ENCODE data around the gene CD300H. TPM values are rescaled to one million over a fixed set of nuclear protein-coding genes. Genes with fewer than 3 reads are reported as not detected.

CD300H gene
- polyA plus RNA-seq, 3 donors: 57.9 to 148 (median 84.7) TPM

DNA sequence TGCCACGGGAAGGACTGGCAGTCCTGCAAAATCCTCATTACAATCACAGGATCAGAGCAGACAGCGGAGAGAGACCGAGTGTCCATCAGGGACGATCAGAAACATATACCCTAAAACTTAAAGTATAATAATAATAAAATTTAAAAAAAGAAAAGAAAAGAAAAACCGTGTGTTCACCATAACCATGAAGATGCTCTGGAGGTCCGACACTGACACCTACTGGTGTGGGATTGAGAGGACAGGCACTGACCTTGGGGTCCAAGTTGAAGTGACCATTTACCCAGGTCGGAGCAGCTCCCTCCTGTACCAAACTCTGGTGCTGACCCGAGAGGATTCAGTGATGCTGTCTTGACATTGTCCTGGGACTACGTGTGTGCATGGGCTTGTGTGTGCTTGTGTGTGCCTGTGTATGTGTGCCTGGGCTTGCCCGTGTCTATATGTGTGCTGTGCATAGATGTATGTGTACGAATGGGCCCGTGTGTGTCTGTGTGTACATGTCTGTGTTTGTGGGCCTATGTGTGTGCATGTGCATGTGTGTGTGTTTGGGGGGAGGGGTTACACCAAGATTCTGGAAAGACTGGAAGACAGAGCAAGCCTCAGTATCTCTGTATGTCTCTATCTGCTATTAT, 34.7 kb upstream of the CD300H start:
- Histone ChIP-seq H3K36me3 (replicated peaks in 1 of 2; ENCODE audit: control insufficient read depth in 1 of 2, insufficient read depth in 2 of 2, low read length in 2 of 2) (peaks cover 4 to 6% of the 10 kb centered on the region in 2 donors), H3K27ac (ENCODE audit: low read depth in 1 of 2, low read length in 2 of 2) (peak overlapping the region; percentile 43 to 74), H3K4me3 (replicated peaks in 1 of 3; ENCODE audit: low read depth in 2 of 3, low read length in 3 of 3) (peak overlapping the region in 2 of 3 experiments; percentile 10 to 60), H3K4me2 (replicated peaks; ENCODE audit: extremely low read depth, low read length, poor library complexity, severe bottlenecking) (peak overlapping the region; percentile 67), H3K9me3 (replicated peaks in 1 of 2; ENCODE audit: control insufficient read depth in 1 of 2, insufficient read depth in 1 of 2, low read length in 2 of 2) (no peaks in the 10 kb centered on the region), H2AFZ (ENCODE audit: insufficient read depth, low read depth, low read length, poor library complexity, severe bottlenecking) (no peak overlapping the region), H3K9ac (ENCODE audit: insufficient read depth, low read length, poor library complexity, severe bottlenecking) (peak overlapping the region; percentile 34), H3K79me2 (ENCODE audit: insufficient read depth, low read length) (no peaks in the 10 kb centered on the region), H3K4me1 (ENCODE audit: control insufficient read depth in 1 of 2, insufficient read depth in 2 of 2, low read length in 2 of 2) (peaks cover 98 to 100% of the 10 kb centered on the region in 2 donors), H3K27me3 (ENCODE audit: control insufficient read depth in 2 of 2, insufficient read depth in 2 of 2, low read length in 2 of 2) (no peaks in the 10 kb centered on the region), H4K20me1 (ENCODE audit: insufficient read depth, low read length) (no peaks in the 10 kb centered on the region)
- TF ChIP-seq CTCF (IDR thresholded peaks at IDR 0.05): peak; percentile 92
- WGBS (ENCODE audit: insufficient coverage): 67% methylated on average over 6 of the region's 12 CpGs
- Mint-ChIP-seq H3K9me3 (peaks cover 0 to 5% (median 1%) of the 10 kb centered on the region in 7 donors), H3K36me3 (peaks cover 18 to 33% of the 10 kb centered on the region in 2 donors), H3K4me3 (peak overlapping the region; percentile 25 to 87), H3K27ac (peak overlapping the region; percentile 75 to 95 (median 87)), H3K27me3 (ENCODE audit: low read depth in 3 of 3) (peaks cover 0 to 15% (median 0%) of the 10 kb centered on the region in 3 donors), H3K4me1 (peaks cover 98% of the 10 kb centered on the region)
- DNase-seq: peak; percentile 58 to 67 (median 65)
- intact Hi-C loops (cut with micrococcal nuclease): loop anchor here in 1 of 2 donors (5.0 kb wide), 2 partner anchors 40 to 225 kb away; no protein-coding TSS in a partner anchor

DNA sequence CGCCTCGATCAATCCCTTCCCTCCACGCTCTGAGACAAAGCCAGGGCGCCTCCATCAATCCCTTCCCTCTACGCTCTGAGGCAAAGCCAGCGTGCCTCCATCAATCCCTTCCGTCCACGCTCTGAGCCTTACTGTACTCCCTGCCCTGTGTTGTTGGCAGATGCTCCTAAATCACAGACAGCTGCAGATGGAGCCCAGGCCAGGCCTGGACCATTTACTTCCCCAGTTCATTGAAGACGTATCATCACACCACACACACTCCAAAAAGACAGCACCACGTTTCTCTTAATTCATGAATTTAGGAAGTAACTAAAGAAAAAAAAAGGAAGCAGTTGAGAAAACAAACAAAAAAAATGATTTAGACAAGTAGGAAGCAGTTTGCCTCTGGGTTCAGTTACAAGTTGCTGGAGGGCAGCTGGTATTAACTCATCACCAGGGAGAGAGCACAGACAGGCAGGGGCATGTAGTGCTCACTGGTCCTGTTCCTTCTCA, 32.2 kb upstream of the CD300H start:
- no peaks in the 10 kb centered on the region for H3K27me3 ChIP-seq (ENCODE audit: control insufficient read depth in 2 of 2, insufficient read depth in 2 of 2, low read length in 2 of 2)

More for the DNA sequence above, 32.2 kb upstream of the CD300H start:
- peak; percentile 84 to 91 (median 86) for DNase-seq
- Histone ChIP-seq H2AFZ (ENCODE audit: insufficient read depth, low read depth, low read length, poor library complexity, severe bottlenecking) (no peak overlapping the region), H4K20me1 (ENCODE audit: insufficient read depth, low read length) (no peaks in the 10 kb centered on the region), H3K27ac (ENCODE audit: low read depth in 1 of 2, low read length in 2 of 2) (peak overlapping the region; percentile 87 to 90), H3K79me2 (ENCODE audit: insufficient read depth, low read length) (no peaks in the 10 kb centered on the region), H3K4me2 (replicated peaks; ENCODE audit: extremely low read depth, low read length, poor library complexity, severe bottlenecking) (peak overlapping the region; percentile 70), H3K36me3 (replicated peaks in 1 of 2; ENCODE audit: control insufficient read depth in 1 of 2, insufficient read depth in 2 of 2, low read length in 2 of 2) (peaks cover 0 to 4% of the 10 kb centered on the region in 2 donors), H3K4me3 (replicated peaks in 1 of 3; ENCODE audit: low read depth in 2 of 3, low read length in 3 of 3) (peak overlapping the region in 2 of 3 experiments; percentile 25 to 60), H3K4me1 (ENCODE audit: control insufficient read depth in 1 of 2, insufficient read depth in 2 of 2, low read length in 2 of 2) (peaks cover 97 to 98% of the 10 kb centered on the region in 2 donors), H3K9ac (ENCODE audit: insufficient read depth, low read length, poor library complexity, severe bottlenecking) (peak overlapping the region; percentile 39), H3K9me3 (replicated peaks in 1 of 2; ENCODE audit: control insufficient read depth in 1 of 2, insufficient read depth in 1 of 2, low read length in 2 of 2) (no peaks in the 10 kb centered on the region)
- Mint-ChIP-seq H3K27me3 (ENCODE audit: low read depth in 3 of 3) (peaks cover 0 to 5% (median 0%) of the 10 kb centered on the region in 3 donors), H3K27ac (peak overlapping the region; percentile 95 to 99 (median 97)), H3K9me3 (peaks cover 0 to 3% (median 0%) of the 10 kb centered on the region in 7 donors), H3K36me3 (peaks cover 2 to 25% of the 10 kb centered on the region in 2 donors), H3K4me1 (peaks cover 93% of the 10 kb centered on the region), H3K4me3 (peak overlapping the region; percentile 57 to 83)
- intact Hi-C loops (cut with micrococcal nuclease): loop anchor here in 1 of 2 donors (1.0 to 5.0 kb wide), 3 partner anchors 30 to 62 kb away; no protein-coding TSS in a partner anchor
- 18% methylated on average over 8 of the region's 10 CpGs for WGBS (ENCODE audit: insufficient coverage)
- no peak for TF ChIP-seq CTCF (IDR thresholded peaks at IDR 0.05)
